GM13976 (cell line): ENCODE measurements around the gene AK1.

ENCODE experiments used
- DNase-seq: peaks from one replicate; pipeline ENCODE4 v3.0.0; 2012; ENCODE audit warnings: low spot score
- CTCF ChIP-seq: IDR thresholded peaks from 2 replicates; pipeline ENCODE4 v1.5.1; 2012; ENCODE audit warnings: borderline replicate concordance, mild to moderate bottlenecking; ENCODE audit not compliant: insufficient read depth; ENCODE audit errors: extremely low read depth, missing control alignments, control extremely low read depth
- in situ Hi-C: fragments of 300-500 bp; cut with MboI; formaldehyde crosslinking; loops from one replicate; pipeline ENCODE4 v1.12.0; 2022; ENCODE audit warnings: low sequenced_read_pairs, mixed read lengths, inconsistent platforms; ENCODE audit not compliant: unreplicated experiment

Gene AK1

GRCh38 chr9:127909839-127910273, 32.4 kb upstream of the AK1 start:
- TF ChIP-seq CTCF = no peak
- DNase-seq = no peak
- in situ Hi-C loops = no loop called here

GRCh38 chr9:127908660-127908926, 31.1 kb upstream of the AK1 start:
- no peak for TF ChIP-seq CTCF
- DNase-seq = no peak
- in situ Hi-C loops = no loop called here

GRCh38 chr9:127907867-127908659, 30.6 kb upstream of the AK1 start:
- TF ChIP-seq CTCF = no peak
- in situ Hi-C loops = no loop called here

GRCh38 chr9:127905788-127906191, 28.3 kb upstream of the AK1 start:
- DNase-seq = peak; percentile 75
- TF ChIP-seq CTCF = no peak
- in situ Hi-C loops = no loop called here

More at GRCh38 chr9:127907867-127908659, 30.6 kb upstream of the AK1 start:
- no peak for DNase-seq

GRCh38 chr9:127905004-127905728, 27.7 kb upstream of the AK1 start:
- no peak for TF ChIP-seq CTCF
- in situ Hi-C loops = no loop called here
- peak; percentile 55 for DNase-seq

- no peak for TF ChIP-seq CTCF
- peak; percentile 36 for DNase-seq
- in situ Hi-C loops = no loop called here
Observed at GRCh38 chr9:127904561-127905003, 27.1 kb upstream of the AK1 start.
